ENCODE data around the gene AOPEP.

- TF ChIP-seq POLR2A (IDR thresholded peaks at IDR 0.05) = no peak
- TF ChIP-seq, protein P1, sequence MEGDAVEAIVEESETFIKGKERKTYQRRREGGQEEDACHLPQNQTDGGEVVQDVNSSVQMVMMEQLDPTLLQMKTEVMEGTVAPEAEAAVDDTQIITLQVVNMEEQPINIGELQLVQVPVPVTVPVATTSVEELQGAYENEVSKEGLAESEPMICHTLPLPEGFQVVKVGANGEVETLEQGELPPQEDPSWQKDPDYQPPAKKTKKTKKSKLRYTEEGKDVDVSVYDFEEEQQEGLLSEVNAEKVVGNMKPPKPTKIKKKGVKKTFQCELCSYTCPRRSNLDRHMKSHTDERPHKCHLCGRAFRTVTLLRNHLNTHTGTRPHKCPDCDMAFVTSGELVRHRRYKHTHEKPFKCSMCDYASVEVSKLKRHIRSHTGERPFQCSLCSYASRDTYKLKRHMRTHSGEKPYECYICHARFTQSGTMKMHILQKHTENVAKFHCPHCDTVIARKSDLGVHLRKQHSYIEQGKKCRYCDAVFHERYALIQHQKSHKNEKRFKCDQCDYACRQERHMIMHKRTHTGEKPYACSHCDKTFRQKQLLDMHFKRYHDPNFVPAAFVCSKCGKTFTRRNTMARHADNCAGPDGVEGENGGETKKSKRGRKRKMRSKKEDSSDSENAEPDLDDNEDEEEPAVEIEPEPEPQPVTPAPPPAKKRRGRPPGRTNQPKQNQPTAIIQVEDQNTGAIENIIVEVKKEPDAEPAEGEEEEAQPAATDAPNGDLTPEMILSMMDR (IDR thresholded peaks at IDR 0.05) = no peak
These were observed 91.0 kb downstream of the AOPEP start for GRCh38 chr9:94817291-94818177.
